Panc1 (cell line): ENCODE data around the gene LHFPL3.

Experiments
- CTCF ChIP-seq: fragments of 450-650 bp; IDR thresholded peaks from 2 replicates; pipeline ENCODE4 v1.5.1; 2017; ENCODE audit warnings: mild to moderate bottlenecking
- POLR2AphosphoS5 ChIP-seq: IDR thresholded peaks from 2 replicates; pipeline ENCODE4 v1.6.1; 2012; ENCODE audit warnings: mild to moderate bottlenecking, low read depth, low read length, moderate library complexity
- SIN3A ChIP-seq: IDR thresholded peaks from 2 replicates; pipeline ENCODE4 v1.6.1; 2012; ENCODE audit warnings: low read depth, mild to moderate bottlenecking, low read length, moderate library complexity, borderline replicate concordance; ENCODE audit not compliant: insufficient read depth
- TCF7L2 ChIP-seq: IDR thresholded peaks from 2 replicates; pipeline ENCODE4 v1.6.1; 2011; ENCODE audit warnings: mild to moderate bottlenecking, low read depth, low read length, inconsistent platforms
- TF ChIP-seq, protein P1 (sequence below), 2 experiments: IDR thresholded peaks; 2 replicates each; pipeline ENCODE4 v1.6.1; 2011 to 2012; ENCODE audit warnings: low read depth in 2 of 2, control low read depth in 1 of 2, low read length in 1 of 2, mild to moderate bottlenecking in 1 of 2, moderate library complexity in 1 of 2; ENCODE audit not compliant: insufficient read depth in 1 of 2

- TF ChIP-seq CTCF: no peak
- TF ChIP-seq POLR2AphosphoS5: no peak
- TF ChIP-seq, protein P1, sequence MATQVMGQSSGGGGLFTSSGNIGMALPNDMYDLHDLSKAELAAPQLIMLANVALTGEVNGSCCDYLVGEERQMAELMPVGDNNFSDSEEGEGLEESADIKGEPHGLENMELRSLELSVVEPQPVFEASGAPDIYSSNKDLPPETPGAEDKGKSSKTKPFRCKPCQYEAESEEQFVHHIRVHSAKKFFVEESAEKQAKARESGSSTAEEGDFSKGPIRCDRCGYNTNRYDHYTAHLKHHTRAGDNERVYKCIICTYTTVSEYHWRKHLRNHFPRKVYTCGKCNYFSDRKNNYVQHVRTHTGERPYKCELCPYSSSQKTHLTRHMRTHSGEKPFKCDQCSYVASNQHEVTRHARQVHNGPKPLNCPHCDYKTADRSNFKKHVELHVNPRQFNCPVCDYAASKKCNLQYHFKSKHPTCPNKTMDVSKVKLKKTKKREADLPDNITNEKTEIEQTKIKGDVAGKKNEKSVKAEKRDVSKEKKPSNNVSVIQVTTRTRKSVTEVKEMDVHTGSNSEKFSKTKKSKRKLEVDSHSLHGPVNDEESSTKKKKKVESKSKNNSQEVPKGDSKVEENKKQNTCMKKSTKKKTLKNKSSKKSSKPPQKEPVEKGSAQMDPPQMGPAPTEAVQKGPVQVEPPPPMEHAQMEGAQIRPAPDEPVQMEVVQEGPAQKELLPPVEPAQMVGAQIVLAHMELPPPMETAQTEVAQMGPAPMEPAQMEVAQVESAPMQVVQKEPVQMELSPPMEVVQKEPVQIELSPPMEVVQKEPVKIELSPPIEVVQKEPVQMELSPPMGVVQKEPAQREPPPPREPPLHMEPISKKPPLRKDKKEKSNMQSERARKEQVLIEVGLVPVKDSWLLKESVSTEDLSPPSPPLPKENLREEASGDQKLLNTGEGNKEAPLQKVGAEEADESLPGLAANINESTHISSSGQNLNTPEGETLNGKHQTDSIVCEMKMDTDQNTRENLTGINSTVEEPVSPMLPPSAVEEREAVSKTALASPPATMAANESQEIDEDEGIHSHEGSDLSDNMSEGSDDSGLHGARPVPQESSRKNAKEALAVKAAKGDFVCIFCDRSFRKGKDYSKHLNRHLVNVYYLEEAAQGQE (IDR thresholded peaks at IDR 0.05; ENCODE audit: insufficient read depth in 1 of 2, low read depth in 2 of 2, low read length in 1 of 2): no peak
- no peak for TF ChIP-seq TCF7L2
- no peak for TF ChIP-seq SIN3A
Measured at GRCh38 chr7:104903846-104904245, 575.4 kb downstream of the LHFPL3 start.
